HL-60 (cell line): ENCODE measurements around the gene LMAN1L.

Source experiments
- DNase-seq, 2 experiments: peaks; one replicate each; pipeline ENCODE4 v3.0.0-alpha.2; 2010 to 2020; ENCODE audit warnings: low read depth in 1 of 2, low spot score in 1 of 2
- H3K27ac ChIP-seq: fragments of 250-450 bp; sonication (Bioruptor Pico); replicated peaks from 2 replicates; pipeline ENCODE4 v1.5.1; 2020; ENCODE audit warnings: mild to moderate bottlenecking, moderate library complexity
- H3K27me3 ChIP-seq: fragments of 250-450 bp; sonication (Bioruptor Pico); 2 replicates; pipeline ENCODE4 v1.5.1; 2021; ENCODE audit warnings: mild to moderate bottlenecking, moderate library complexity; ENCODE audit not compliant: insufficient read depth, poor library complexity, severe bottlenecking
- H3K4me3 ChIP-seq: replicated peaks from 2 replicates; pipeline ENCODE4 v1.5.1; 2011; ENCODE audit warnings: mild to moderate bottlenecking, control low read depth, low read length; ENCODE audit not compliant: insufficient read depth
- CTCF ChIP-seq: IDR thresholded peaks from one replicate; pipeline ENCODE4 v1.5.1; 2011; ENCODE audit warnings: low read length, control low read depth, inconsistent platforms; ENCODE audit not compliant: insufficient read depth
- GABPA ChIP-seq: IDR thresholded peaks from 2 replicates; pipeline ENCODE4 v1.6.1; 2012; ENCODE audit warnings: low read depth
- POLR2AphosphoS5 ChIP-seq: IDR thresholded peaks from 2 replicates; pipeline ENCODE4 v1.6.1; 2012; ENCODE audit warnings: low read depth
- REST ChIP-seq: IDR thresholded peaks from 2 replicates; pipeline ENCODE4 v1.6.1; 2012; ENCODE audit warnings: low read depth; ENCODE audit not compliant: insufficient replicate concordance
- SPI1 ChIP-seq: IDR thresholded peaks from 2 replicates; pipeline ENCODE4 v1.6.1; 2012; ENCODE audit warnings: low read depth, mild to moderate bottlenecking, borderline replicate concordance

LMAN1L gene

GRCh38 chr15:74788042-74788682 is 24.5 kb upstream of the LMAN1L start:
- peak overlapping the region; percentile 43; the same call in 1 of the 2 replicates for H3K4me3 ChIP-seq
- no peak for TF ChIP-seq CTCF
- no peak for TF ChIP-seq GABPA
- no peak for TF ChIP-seq REST
- no peak for TF ChIP-seq POLR2AphosphoS5
- TF ChIP-seq SPI1: no peak; the same call in 1 of the 2 replicates
- peak overlapping the region; percentile 91 for H3K27ac ChIP-seq

GRCh38 chr15:74788683-74789151 is 23.9 kb upstream of the LMAN1L start:
- Histone ChIP-seq H3K4me3 (peak overlapping the region; percentile 43), H3K27ac (peak overlapping the region; percentile 91), H3K27me3 (no peaks in the 10 kb centered on the region)
- peak in 1 of 2 experiments; percentile 67 for DNase-seq
- TF ChIP-seq CTCF: no peak
- no peak for TF ChIP-seq SPI1
- peak; percentile 31 for TF ChIP-seq REST
- peak; percentile 52 for TF ChIP-seq POLR2AphosphoS5
- TF ChIP-seq GABPA: peak; percentile 57

More at GRCh38 chr15:74788042-74788682, 24.5 kb upstream of the LMAN1L start:
- peak; percentile 69 to 81 for DNase-seq
- no peaks in the 10 kb centered on the region for H3K27me3 ChIP-seq

- Histone ChIP-seq H3K27ac (peak overlapping the region; percentile 91), H3K27me3 (no peaks in the 10 kb centered on the region), H3K4me3 (peak overlapping the region; percentile 43)
- DNase-seq: peak in 1 of 2 experiments; percentile 39
- TF ChIP-seq REST: no peak
- TF ChIP-seq SPI1: no peak
- no peak for TF ChIP-seq GABPA
- no peak for TF ChIP-seq POLR2AphosphoS5
Measured at GRCh38 chr15:74789171-74789631, 23.4 kb upstream of the LMAN1L start.
